Prostate gland (tissue), 2 donors: ENCODE data around the gene NFATC4.

Experiments
- CTCF ChIP-seq, 4 experiments: fragments of 200-600 bp in 2 of 4; fragments of 450-650 bp in 2 of 4; sonication (generic) in 2 of 4; IDR thresholded peaks; 1 replicate in 3 of 4; 2 replicates in 1 of 4; pipeline ENCODE4 v1.5.1; 2016 to 2019; ENCODE audit warnings: antibody characterized with exemption in 4 of 4, mild to moderate bottlenecking in 2 of 4, moderate library complexity in 2 of 4
- POLR2A ChIP-seq: fragments of 450-650 bp; IDR thresholded peaks from one replicate; pipeline ENCODE4 v1.6.1; 2016; ENCODE audit warnings: antibody characterized with exemption, mild to moderate bottlenecking

GRCh38 chr14:24414732-24415420 is 46.9 kb downstream of the NFATC4 start:
- no peak for TF ChIP-seq CTCF (IDR thresholded peaks at IDR 0.05)
- TF ChIP-seq POLR2A, result no peak
